H9 (cell line): ENCODE measurements around the gene TTLL4. TPM values are rescaled to one million over a fixed set of nuclear protein-coding genes. Genes with fewer than 3 reads are reported as not detected.
A peak's percentile ranks its signal among the peaks of the same experiment; 100 is the strongest.

Experiments
- DNase-seq: peaks from one replicate; pipeline ENCODE4 v3.0.0-alpha.2; 2017
- H2AFZ ChIP-seq: one replicate; pipeline ENCODE4 v1.6.1; 2013; ENCODE audit warnings: mild to moderate bottlenecking, low read length, control low read depth, moderate library complexity
- H2AK5ac ChIP-seq: 2 replicates; pipeline ENCODE4 v1.6.1; 2013; ENCODE audit warnings: low read length, control low read depth, mixed read lengths; ENCODE audit not compliant: insufficient read length
- H2BK120ac ChIP-seq: one replicate; pipeline ENCODE4 v1.6.1; 2013; ENCODE audit warnings: low read depth, mild to moderate bottlenecking, low read length, control low read depth, inconsistent platforms; ENCODE audit not compliant: poor library complexity, severe bottlenecking
- H2BK12ac ChIP-seq: 2 replicates; pipeline ENCODE4 v1.6.1; 2013; ENCODE audit warnings: low read length, control low read depth, mixed read lengths, low read depth; ENCODE audit not compliant: insufficient read length
- H2BK15ac ChIP-seq: 2 replicates; pipeline ENCODE4 v1.6.1; 2013; ENCODE audit warnings: low read depth, low read length, control low read depth
- H2BK20ac ChIP-seq: one replicate; pipeline ENCODE4 v1.6.1; 2013; ENCODE audit warnings: low read depth, mild to moderate bottlenecking, low read length, control low read depth, inconsistent platforms; ENCODE audit not compliant: poor library complexity, severe bottlenecking
- H2BK5ac ChIP-seq: 2 replicates; pipeline ENCODE4 v1.6.1; 2013; ENCODE audit warnings: low read length, control low read depth, mixed read lengths; ENCODE audit not compliant: insufficient read length
- H3K14ac ChIP-seq: 2 replicates; pipeline ENCODE4 v1.6.1; 2013; ENCODE audit warnings: low read length, control low read depth; ENCODE audit not compliant: insufficient read depth
- H3K18ac ChIP-seq: 2 replicates; pipeline ENCODE4 v1.6.1; 2013; ENCODE audit warnings: low read depth, mild to moderate bottlenecking, mixed read lengths, low read length, control low read depth; ENCODE audit not compliant: insufficient read length
- H3K23ac ChIP-seq: 2 replicates; pipeline ENCODE4 v1.6.1; 2013; ENCODE audit warnings: low read length, control low read depth, mixed read lengths, low read depth; ENCODE audit not compliant: insufficient read length
- H3K23me2 ChIP-seq: 2 replicates; pipeline ENCODE4 v1.6.1; 2013; ENCODE audit warnings: low read depth, mild to moderate bottlenecking, mixed read lengths, low read length, control low read depth; ENCODE audit not compliant: insufficient read length, poor library complexity, severe bottlenecking
- H3K27ac ChIP-seq: 2 replicates; pipeline ENCODE4 v1.5.1; 2013; ENCODE audit warnings: low read length, control low read depth, mixed read lengths, low read depth; ENCODE audit not compliant: insufficient read length
- H3K27me3 ChIP-seq: 2 replicates; pipeline ENCODE4 v1.6.1; 2013; ENCODE audit warnings: low read length, control low read depth, inconsistent platforms; ENCODE audit not compliant: insufficient read depth
- H3K4ac ChIP-seq: 2 replicates; pipeline ENCODE4 v1.6.1; 2013; ENCODE audit warnings: low read depth, mild to moderate bottlenecking, control low read depth, inconsistent platforms, low read length, moderate library complexity
- H3K4me1 ChIP-seq: 2 replicates; pipeline ENCODE4 v1.6.1; 2013; ENCODE audit warnings: low read length, control low read depth, inconsistent platforms; ENCODE audit not compliant: insufficient read depth
- H3K4me2 ChIP-seq: 2 replicates; pipeline ENCODE4 v1.6.1; 2013; ENCODE audit warnings: low read length, control low read depth, mixed read lengths; ENCODE audit not compliant: insufficient read length, insufficient read depth
- H3K56ac ChIP-seq: 2 replicates; pipeline ENCODE4 v1.6.1; 2013; ENCODE audit warnings: low read depth, mild to moderate bottlenecking, mixed read lengths, low read length, control low read depth; ENCODE audit not compliant: insufficient read length
- H3K79me1 ChIP-seq: 2 replicates; pipeline ENCODE4 v1.6.1; 2013; ENCODE audit warnings: low read depth, mild to moderate bottlenecking, moderate library complexity, low read length, control low read depth, inconsistent platforms; ENCODE audit not compliant: insufficient read depth, poor library complexity, severe bottlenecking
- H3K79me2 ChIP-seq: 2 replicates; pipeline ENCODE4 v1.6.1; 2013; ENCODE audit warnings: low read length, control low read depth, inconsistent platforms; ENCODE audit not compliant: insufficient read depth
- H3K9ac ChIP-seq: 2 replicates; pipeline ENCODE4 v1.6.1; 2013; ENCODE audit warnings: low read length, control low read depth, mixed read lengths; ENCODE audit not compliant: insufficient read length; ENCODE audit errors: extremely low read depth
- H3K9me3 ChIP-seq: one replicate; pipeline ENCODE4 v1.6.1; 2013; ENCODE audit warnings: low read depth, low read length, inconsistent platforms; ENCODE audit not compliant: control insufficient read depth
- H3T11ph ChIP-seq: one replicate; pipeline ENCODE4 v1.6.1; 2013; ENCODE audit warnings: mild to moderate bottlenecking, low read length, control low read depth, inconsistent platforms
- H4K20me1 ChIP-seq: one replicate; pipeline ENCODE4 v1.6.1; 2013; ENCODE audit not compliant: control insufficient read depth, insufficient read length, insufficient read depth
- H4K5ac ChIP-seq: 2 replicates; pipeline ENCODE4 v1.6.1; 2013; ENCODE audit warnings: low read depth, mild to moderate bottlenecking, mixed read lengths, low read length, control low read depth; ENCODE audit not compliant: insufficient read length
- H4K8ac ChIP-seq: replicated peaks from 2 replicates; pipeline ENCODE4 v1.6.1; 2013; ENCODE audit warnings: low read length, control low read depth, mixed read lengths, low read depth; ENCODE audit not compliant: insufficient read length
- H4K91ac ChIP-seq: 2 replicates; pipeline ENCODE4 v1.6.1; 2013; ENCODE audit warnings: low read depth, mild to moderate bottlenecking, moderate library complexity, mixed read lengths, low read length, control low read depth; ENCODE audit not compliant: insufficient read length
- H3K27ac Mint-ChIP-seq, 3 experiments: 2 replicates in 2 of 3; 3 replicates in 1 of 3; pipeline ENCODE4 v1.8.0; 2020 to 2021; ENCODE audit warnings: mixed read lengths in 3 of 3, mild to moderate bottlenecking in 1 of 3, moderate library complexity in 1 of 3
- H3K27me3 Mint-ChIP-seq: 2 replicates; pipeline ENCODE4 v1.8.0; 2021; ENCODE audit warnings: low read depth, mild to moderate bottlenecking, moderate library complexity, mixed read lengths
- H3K36me3 Mint-ChIP-seq, 3 experiments: 2 replicates in 2 of 3; 3 replicates in 1 of 3; pipeline ENCODE4 v1.8.0; 2020 to 2021; ENCODE audit warnings: low read depth in 3 of 3, mixed read lengths in 3 of 3; ENCODE audit not compliant: insufficient read depth in 1 of 3
- H3K4me1 Mint-ChIP-seq, 2 experiments: 2 replicates each; pipeline ENCODE4 v1.8.0; 2020; ENCODE audit warnings: mixed read lengths in 2 of 2
- H3K4me3 Mint-ChIP-seq, 2 experiments: 2 replicates in 1 of 2; 3 replicates in 1 of 2; pipeline ENCODE4 v1.8.0; 2020 to 2021; ENCODE audit warnings: mild to moderate bottlenecking in 2 of 2, mixed read lengths in 2 of 2, moderate library complexity in 1 of 2
- H3K9me3 Mint-ChIP-seq, 2 experiments: 2 replicates in 1 of 2; 3 replicates in 1 of 2; pipeline ENCODE4 v1.8.0; 2020; ENCODE audit warnings: mild to moderate bottlenecking in 2 of 2, mixed read lengths in 2 of 2, moderate library complexity in 1 of 2
- WGBS: extraction: QIAGEN DNeasy Blood & Tissue Kit; methylation state at CpG from one replicate; pipeline ENCODE4 v1.1.7; 2013; ENCODE audit warnings: missing lambda C conversion rate, low lambda C conversion rate, mixed read lengths; ENCODE audit not compliant: insufficient read length; ENCODE audit errors: extremely low coverage; 5-methylcytosine and 5-hydroxymethylcytosine counted together
- total RNA-seq: library from RNA; stranded (reverse); gene quantifications from 2 replicates; pipeline ENCODE4 v1.2.1, GENCODE V29; 2021
- TF ChIP-seq, protein P1 (sequence below): fragments of 200-600 bp; sonication (generic); conservative IDR thresholded peaks from 3 replicates; pipeline ENCODE4 v1.8.0; 2021; ENCODE audit warnings: antibody characterized with exemption, mild to moderate bottlenecking

TTLL4 gene
- total RNA-seq, 1 experiment from 2014 or later, result 96.4 TPM

DNA sequence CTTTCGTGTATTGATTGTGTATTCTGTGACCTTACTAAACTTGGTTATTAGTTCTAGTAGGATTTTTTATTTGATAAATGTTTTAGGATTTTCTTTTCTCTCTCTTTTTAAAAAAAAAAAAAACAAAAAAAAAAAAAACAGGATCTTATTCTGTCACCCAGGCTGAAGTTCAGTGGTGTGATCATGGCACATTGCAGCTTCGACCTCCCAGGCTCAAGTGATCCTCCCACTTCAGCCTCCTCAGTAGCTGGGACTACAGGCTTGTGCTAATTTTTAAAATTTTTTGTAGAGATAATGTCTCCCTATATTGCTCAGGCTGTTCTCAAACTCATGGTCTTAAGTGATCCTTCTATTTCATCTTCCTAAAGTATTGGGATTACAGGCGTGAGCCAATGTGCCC lies 19.0 kb downstream of the TTLL4 start:
- H3T11ph ChIP-seq, result no peak overlapping the region
- no peak overlapping the region for H4K5ac ChIP-seq
- no peak overlapping the region for H3K56ac ChIP-seq
- H3K27ac ChIP-seq, result no peak overlapping the region
- Mint-ChIP-seq H3K9me3 (peaks cover 27 to 29% of the 10 kb centered on the region in 2 experiments), H3K4me1 (peaks cover 22 to 27% of the 10 kb centered on the region in 2 experiments), H3K27ac (no peak overlapping the region), H3K36me3 (peaks cover 38 to 49% (median 47%) of the 10 kb centered on the region in 3 experiments), H3K27me3 (no peaks in the 10 kb centered on the region), H3K4me3 (peak overlapping the region in 1 of 2 experiments; percentile 54; a peak in 1 of 5 replicates)
- no peak overlapping the region for H2BK5ac ChIP-seq
- no peak for DNase-seq
- H3K27me3 ChIP-seq, result no peaks in the 10 kb centered on the region
- H3K14ac ChIP-seq, result no peak overlapping the region
- no peak overlapping the region for H3K4me2 ChIP-seq
- H3K23ac ChIP-seq, result no peak overlapping the region
- peaks cover 7% of the 10 kb centered on the region for H3K79me1 ChIP-seq
- no peak overlapping the region for H3K18ac ChIP-seq
- H4K20me1 ChIP-seq, result no peaks in the 10 kb centered on the region
- H3K4me1 ChIP-seq, result peaks cover 11% of the 10 kb centered on the region
- WGBS, result no CpG with 5 or more reads among the region's 3 CpGs
- no peak overlapping the region for H3K4ac ChIP-seq
- TF ChIP-seq, protein P1, sequence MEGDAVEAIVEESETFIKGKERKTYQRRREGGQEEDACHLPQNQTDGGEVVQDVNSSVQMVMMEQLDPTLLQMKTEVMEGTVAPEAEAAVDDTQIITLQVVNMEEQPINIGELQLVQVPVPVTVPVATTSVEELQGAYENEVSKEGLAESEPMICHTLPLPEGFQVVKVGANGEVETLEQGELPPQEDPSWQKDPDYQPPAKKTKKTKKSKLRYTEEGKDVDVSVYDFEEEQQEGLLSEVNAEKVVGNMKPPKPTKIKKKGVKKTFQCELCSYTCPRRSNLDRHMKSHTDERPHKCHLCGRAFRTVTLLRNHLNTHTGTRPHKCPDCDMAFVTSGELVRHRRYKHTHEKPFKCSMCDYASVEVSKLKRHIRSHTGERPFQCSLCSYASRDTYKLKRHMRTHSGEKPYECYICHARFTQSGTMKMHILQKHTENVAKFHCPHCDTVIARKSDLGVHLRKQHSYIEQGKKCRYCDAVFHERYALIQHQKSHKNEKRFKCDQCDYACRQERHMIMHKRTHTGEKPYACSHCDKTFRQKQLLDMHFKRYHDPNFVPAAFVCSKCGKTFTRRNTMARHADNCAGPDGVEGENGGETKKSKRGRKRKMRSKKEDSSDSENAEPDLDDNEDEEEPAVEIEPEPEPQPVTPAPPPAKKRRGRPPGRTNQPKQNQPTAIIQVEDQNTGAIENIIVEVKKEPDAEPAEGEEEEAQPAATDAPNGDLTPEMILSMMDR, result no peak
- H2BK120ac ChIP-seq, result no peak overlapping the region
- H3K9ac ChIP-seq, result no peak overlapping the region
- H2BK12ac ChIP-seq, result no peak overlapping the region
- no peak overlapping the region for H2AK5ac ChIP-seq
- H4K91ac ChIP-seq, result no peak overlapping the region
- no peaks in the 10 kb centered on the region for H3K23me2 ChIP-seq
- peaks cover 14% of the 10 kb centered on the region; the same call in 1 of the 2 replicates for H3K79me2 ChIP-seq
- H4K8ac ChIP-seq, result no peak overlapping the region
- no peaks in the 10 kb centered on the region for H3K9me3 ChIP-seq
- no peak overlapping the region for H2AFZ ChIP-seq
- no peak overlapping the region for H2BK20ac ChIP-seq
- no peak overlapping the region for H2BK15ac ChIP-seq
